Activated CD4-positive, CD25-positive, alpha-beta regulatory T cell treated with anti-CD3 and anti-CD28 coated beads, Interleukin-2, amount 50 U/mL, for 24 hours (primary cell): ENCODE data around the gene PPEF2.

Experiments used
- ATAC-seq, 2 donors: fragments of 150-1000 bp; cut with Tn5 transposase; one replicate each; pipeline ENCODE4 v1.10.0; 2021; ENCODE audit warnings: mild to moderate bottlenecking in 1 of 2, moderate library complexity in 1 of 2

Gene PPEF2

DNA sequence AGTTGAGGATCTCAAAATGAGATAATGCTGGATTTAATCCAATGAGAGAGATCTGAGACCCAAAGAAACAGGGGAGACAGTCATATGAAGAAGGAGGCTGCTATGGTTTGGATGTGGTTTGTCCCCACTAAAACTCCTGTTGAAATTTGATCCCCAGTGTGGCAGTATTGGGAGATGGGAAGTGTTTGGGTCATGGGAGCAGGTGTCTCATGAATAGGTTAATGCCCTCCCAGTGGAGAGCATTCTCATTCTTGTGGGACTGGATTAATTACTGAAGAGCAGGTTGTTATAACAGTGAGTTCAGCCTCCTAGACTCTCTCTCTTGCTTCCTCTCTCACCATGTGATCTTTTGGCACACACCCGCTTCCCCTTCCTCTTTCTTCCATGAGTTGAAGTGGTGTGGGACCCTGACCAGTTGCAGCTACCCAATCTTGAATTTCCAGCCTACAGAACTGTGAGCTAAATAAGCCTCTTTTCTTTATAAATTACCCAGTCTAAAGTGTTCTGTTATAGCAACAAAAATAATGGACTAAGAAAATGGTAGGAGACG lies 70.3 kb downstream of the PPEF2 start:
- ATAC-seq = no peak

DNA sequence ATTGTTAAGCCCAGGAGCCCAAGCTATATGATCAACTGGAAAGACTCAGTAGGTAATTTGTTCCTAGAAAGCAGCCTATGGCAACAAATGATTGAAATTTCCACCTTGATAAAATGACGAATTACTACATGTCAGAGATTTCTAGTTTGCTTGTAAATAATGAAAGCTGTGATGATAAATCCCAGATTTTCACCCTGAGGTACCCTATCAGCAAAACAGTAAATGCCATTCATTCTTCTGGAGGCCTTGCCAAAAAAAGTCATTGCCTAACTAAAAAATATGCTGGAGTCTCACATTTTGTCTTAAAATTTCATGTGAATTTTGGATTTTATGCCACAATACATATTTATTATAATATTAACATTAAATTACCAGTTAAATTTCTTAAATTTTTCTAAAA lies 71.3 kb downstream of the PPEF2 start:
- no peak for ATAC-seq

DNA sequence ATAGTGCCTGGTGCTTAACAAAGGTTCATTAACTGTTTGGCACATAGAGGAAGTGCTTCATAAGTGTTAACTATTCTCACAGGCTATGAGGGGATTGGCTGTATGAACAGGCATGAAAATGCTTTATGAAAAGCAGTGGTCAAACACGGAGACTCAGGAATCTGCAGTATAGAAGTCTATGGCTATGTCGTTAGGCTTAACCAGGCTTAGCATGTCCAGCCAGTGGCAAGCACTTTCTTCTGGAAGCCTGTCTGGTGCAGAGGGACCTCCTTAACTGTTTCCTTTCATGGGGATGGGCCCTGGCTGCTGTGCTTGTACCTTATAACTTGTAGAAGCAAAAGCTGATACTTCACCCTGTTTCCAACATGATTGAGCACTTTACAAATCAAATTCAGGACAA lies 78.4 kb downstream of the PPEF2 start:
- no peak for ATAC-seq

DNA sequence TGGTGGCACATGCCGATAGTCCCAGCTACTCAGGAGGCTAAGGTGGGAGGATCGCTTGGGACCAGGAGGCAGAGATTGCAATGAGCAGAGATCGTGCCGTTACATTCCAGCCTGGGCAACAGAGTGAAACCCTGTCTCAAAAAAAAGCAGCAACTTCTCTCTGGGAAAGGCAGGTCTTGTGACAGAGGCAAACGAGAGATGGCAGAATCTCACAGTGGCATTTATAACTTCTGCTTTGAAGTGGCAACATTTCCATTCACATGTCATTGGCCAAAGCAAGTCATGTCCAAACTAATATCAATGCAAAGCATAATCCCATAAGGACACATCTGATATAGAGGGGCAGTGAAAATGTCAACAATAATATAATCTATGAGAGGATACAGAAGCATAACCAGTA lies 79.8 kb downstream of the PPEF2 start:
- no peak for ATAC-seq

DNA sequence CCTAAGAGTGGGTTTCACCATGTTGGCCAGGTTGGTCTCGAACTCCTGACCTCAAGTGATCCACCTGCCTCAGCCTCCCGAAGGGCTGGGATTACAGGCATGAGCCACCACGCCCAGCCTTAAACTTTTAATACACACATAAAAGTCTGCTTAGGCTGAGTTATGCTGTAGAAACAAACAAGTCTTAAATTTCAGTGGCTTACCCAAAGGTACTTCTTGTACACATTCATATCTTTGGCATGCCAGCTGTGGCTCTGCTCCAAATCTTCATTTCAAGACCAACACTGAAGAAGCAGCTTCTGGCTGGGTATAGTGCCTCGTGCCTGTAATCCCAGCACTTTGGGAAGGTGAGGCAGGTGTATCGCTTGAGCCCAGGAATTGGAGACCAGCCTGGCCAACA lies 80.3 kb downstream of the PPEF2 start:
- ATAC-seq = no peak

DNA sequence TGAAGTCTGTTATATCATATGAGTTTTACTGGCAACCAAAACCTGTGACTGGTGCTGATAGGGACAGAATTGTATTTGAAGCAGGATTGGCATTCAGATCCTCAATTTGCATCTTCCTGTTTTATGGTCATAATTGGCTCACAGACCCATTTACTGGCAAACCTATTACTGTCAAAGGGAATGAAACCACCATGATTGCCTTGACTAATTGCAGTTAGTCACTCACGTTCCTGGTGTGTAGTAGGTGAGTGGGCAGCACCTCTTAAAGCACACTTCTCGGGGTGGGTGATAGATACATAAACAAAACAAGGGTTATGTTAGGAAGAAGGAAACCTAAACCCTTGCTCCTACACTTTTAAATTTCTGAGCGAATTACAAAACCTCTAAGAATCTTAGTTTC lies 81.0 kb downstream of the PPEF2 start:
- ATAC-seq = no peak

DNA sequence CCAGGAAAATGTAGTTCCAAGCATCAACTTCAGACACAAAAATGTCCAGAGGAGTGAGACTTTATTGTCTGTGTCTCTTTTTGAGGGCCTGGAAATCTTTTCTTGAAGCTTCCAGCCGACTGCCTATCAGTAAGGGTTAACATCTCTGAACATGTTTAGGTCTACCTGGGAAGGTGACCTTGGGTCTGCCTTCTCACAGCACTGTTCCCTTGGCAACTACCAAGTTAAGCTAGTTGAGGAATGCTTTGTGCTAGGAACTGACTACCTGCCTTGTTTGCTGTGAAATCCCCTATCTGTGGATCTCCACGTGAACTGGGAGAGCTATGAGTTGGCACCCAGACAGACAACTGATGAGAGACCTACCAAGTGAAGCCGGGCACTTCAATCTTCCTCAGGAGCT lies 81.6 kb downstream of the PPEF2 start:
- ATAC-seq = no peak

DNA sequence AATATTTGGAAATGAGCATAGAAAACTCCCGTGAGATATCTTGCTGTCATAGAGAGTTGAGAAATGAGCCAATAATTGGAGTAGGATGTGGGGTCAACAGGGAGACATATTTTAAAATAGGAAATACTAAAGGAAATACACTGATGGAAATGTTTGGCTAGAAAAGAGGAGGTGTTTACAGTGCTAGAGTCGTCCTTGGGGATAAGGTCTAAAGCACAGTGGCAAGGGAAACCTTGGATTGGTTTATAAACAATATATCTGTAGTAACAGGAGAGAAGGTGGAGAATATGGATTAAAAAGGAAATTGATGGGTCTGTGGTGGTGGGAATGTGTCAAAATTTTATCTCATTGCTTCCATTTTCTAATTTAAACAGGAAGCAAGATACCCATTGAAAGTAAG lies 82.1 kb downstream of the PPEF2 start:
- ATAC-seq = no peak

DNA sequence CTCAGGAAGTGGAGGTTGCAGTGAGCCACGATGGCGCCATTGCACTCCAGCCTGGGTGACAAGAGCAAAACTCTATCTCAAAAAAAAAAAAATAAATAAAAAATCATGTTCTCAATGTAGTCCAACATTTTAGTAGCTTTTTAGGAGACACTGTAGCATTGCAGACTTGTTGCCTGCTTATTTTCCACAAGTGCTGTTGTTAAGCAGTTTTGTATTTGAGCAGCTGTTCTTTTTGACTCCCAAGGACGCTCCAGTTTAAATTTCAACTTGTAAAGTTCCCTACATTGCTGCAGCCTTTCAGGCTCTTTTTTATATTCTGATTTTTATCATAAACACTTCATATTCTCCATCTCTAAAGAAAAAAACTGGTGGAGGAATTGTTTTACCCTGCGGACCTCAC lies 83.1 kb downstream of the PPEF2 start:
- no peak for ATAC-seq

DNA sequence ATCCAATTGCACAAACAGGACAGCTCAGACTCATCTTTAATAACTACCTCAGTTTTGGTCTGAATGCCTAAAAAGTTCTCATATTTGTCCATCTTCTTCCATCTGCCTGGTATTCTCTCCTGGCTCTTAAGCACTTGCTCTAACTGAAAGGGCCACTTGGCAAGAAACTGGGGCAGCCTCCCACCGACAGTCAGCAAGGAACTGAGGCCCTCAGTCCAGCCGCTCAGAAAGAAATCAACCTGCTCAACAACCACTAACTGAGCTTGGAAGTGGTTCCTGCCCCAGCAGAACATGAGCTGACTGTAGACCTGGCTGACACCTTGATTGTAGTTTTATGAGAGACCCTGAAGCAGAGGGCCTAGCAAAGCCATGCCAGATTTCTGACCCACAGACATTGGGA lies 84.4 kb downstream of the PPEF2 start:
- ATAC-seq = no peak
